Activated CD4-positive, alpha-beta T cell treated with anti-CD3 and anti-CD28 coated beads, Interleukin-2, amount 10 ng/mL, durations not matched to agents 24 days and 14 days (primary cell): ENCODE results near the gene SLC25A25. TPM values are rescaled to one million over a fixed set of nuclear protein-coding genes. Genes with fewer than 3 reads are reported as not detected.

Experiments used
- DNase-seq: peaks from one replicate; pipeline ENCODE4 v3.0.0; 2022
- H3K27ac Mint-ChIP-seq: one replicate; pipeline ENCODE4 v1.8.0; 2022; ENCODE audit warnings: mild to moderate bottlenecking, mixed read lengths
- H3K27me3 Mint-ChIP-seq: one replicate; pipeline ENCODE4 v1.8.0; 2022; ENCODE audit warnings: mixed read lengths
- H3K36me3 Mint-ChIP-seq: one replicate; pipeline ENCODE4 v1.8.0; 2022; ENCODE audit warnings: low read depth, mild to moderate bottlenecking, mixed read lengths
- H3K4me1 Mint-ChIP-seq: one replicate; pipeline ENCODE4 v1.8.0; 2021; ENCODE audit warnings: mixed read lengths
- H3K4me3 Mint-ChIP-seq: one replicate; pipeline ENCODE4 v1.8.0; 2022; ENCODE audit warnings: mild to moderate bottlenecking, moderate library complexity, mixed read lengths
- H3K9me3 Mint-ChIP-seq: one replicate; pipeline ENCODE4 v1.8.0; 2021; ENCODE audit warnings: mixed read lengths
- intact Hi-C: fragments of 100-400 bp; cut with micrococcal nuclease; formaldehyde crosslinking; loops from one replicate; pipeline ENCODE4 v1.15.1; 2023
- total RNA-seq: library from RNA; stranded (reverse); gene quantifications from 2 replicates; pipeline ENCODE4 v1.2.3, GENCODE V29; 2022

The SLC25A25 gene
- total RNA-seq, 1 donor from 2014 or later: 14.0 TPM

DNA sequence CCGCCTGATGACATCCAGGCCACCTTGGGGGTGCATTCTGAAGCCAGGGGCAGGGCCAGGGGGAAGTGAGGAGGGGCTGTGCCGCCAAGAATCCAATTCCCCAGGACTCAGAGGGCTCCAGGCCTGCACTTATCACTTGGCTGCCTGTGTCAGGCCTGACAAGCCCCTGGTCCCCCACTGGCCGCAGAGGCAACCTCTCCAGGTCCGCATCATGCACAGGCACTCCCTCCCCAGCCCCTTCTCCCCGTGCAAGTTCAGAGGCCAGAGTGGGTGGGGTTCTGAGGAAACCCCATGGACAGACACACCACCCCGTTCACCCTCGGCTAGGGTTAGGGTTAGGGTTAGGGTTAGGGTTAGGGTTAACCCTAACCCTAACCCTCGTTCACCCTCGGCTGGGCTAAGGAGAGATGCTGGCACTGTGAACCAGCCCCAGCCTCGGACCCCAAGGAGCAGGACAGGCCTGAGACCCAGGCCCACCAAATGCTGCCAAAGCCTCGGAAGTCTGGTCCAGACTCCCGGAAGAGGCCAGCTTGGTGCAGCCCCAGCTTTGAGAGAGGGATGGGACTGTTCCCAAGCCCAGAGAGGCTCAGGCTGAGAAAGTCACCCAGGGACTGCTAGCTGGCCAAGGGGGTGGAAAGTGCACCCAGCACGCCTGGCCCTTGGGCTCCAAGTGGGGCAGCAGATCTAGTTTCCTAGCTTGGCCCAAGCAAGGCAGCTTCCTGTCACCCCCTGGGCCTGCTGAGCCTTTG, 86.1 kb downstream of the SLC25A25 start:
- no peaks in the 10 kb centered on the region for H3K36me3 Mint-ChIP-seq
- peaks cover 3% of the 10 kb centered on the region for H3K4me1 Mint-ChIP-seq
- H3K4me3 Mint-ChIP-seq: no peak overlapping the region
- no peak for DNase-seq
- intact Hi-C loops: no loop called here
- no peaks in the 10 kb centered on the region for H3K9me3 Mint-ChIP-seq
- no peak overlapping the region for H3K27ac Mint-ChIP-seq
- H3K27me3 Mint-ChIP-seq: no peaks in the 10 kb centered on the region

DNA sequence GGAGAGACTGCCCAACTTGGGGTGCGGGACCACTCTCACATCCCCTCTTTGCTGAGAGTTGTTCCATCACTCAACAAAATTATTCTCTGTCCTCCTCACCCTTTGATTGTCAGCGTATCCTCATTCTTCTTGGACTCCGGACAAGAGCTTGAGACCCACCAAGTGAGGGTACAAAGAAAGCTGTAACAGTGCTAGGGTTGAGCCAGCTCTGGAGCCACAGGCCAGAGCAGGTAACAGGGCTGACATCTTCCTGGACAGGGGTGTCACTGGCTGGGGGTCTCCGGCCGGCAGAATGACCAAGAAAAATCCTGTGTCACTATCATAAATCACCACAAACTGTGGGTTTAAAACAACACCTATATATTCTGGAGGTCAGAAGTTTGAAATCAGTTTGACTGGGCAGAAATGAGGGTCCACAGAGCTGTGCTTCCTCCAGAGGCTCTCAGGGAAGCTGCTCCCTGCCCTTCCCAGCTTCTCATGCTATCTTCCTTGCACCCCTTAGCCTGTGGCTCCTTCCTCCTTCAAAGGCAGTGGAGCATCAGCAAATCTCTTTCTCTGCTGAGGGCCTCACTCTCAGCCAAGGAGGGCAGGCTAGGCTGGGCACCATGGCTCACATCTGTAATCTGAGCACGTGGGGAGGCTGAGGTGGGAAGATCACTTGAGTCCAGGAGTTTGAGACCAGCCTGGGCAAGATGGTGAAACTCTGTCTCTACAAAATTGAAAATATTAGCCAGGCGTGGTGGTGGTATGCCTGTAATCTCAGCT, 87.9 kb downstream of the SLC25A25 start:
- Mint-ChIP-seq H3K27me3 (no peaks in the 10 kb centered on the region), H3K27ac (no peak overlapping the region), H3K4me3 (no peak overlapping the region), H3K9me3 (no peaks in the 10 kb centered on the region), H3K4me1 (peaks cover 7% of the 10 kb centered on the region), H3K36me3 (no peaks in the 10 kb centered on the region)
- no peak for DNase-seq
- intact Hi-C loops: no loop called here

Other genes starting within 250 kb of the SLC25A25 start
- gene ENG, start 213.6 kb upstream of the SLC25A25 start, total RNA-seq: 29.9 and 32.4 TPM in 2 replicates
- 18.0 and 19.9 TPM in 2 replicates for gene AK1, start 190.6 kb upstream of the SLC25A25 start, total RNA-seq
- 53.3 and 61.2 TPM in 2 replicates for gene ST6GALNAC6, start 168.6 kb upstream of the SLC25A25 start, total RNA-seq
- gene ST6GALNAC4, start 151.2 kb upstream of the SLC25A25 start, total RNA-seq: 28.0 and 28.3 TPM in 2 replicates
- gene PIP5KL1, start 137.5 kb upstream of the SLC25A25 start, total RNA-seq: 0.89 and 0.90 TPM in 2 replicates
- 62.7 and 65.1 TPM in 2 replicates for gene DPM2, start 130.4 kb upstream of the SLC25A25 start, total RNA-seq
- 56.1 and 64.4 TPM in 2 replicates for gene EEIG1, start 87.2 kb upstream of the SLC25A25 start, total RNA-seq
- 9.6 and 11.1 TPM in 2 replicates for gene NAIF1, start 912 bp upstream of the SLC25A25 start, total RNA-seq
- gene PTGES2, start 59.5 kb downstream of the SLC25A25 start, total RNA-seq: 84.6 and 89.8 TPM in 2 replicates
- not detected in 2 replicates for gene LCN2, start 81.2 kb downstream of the SLC25A25 start, total RNA-seq
- 89.3 and 91.4 TPM in 2 replicates for gene BBLN, start 92.0 kb downstream of the SLC25A25 start, total RNA-seq
- gene CIZ1, start 123.3 kb downstream of the SLC25A25 start, total RNA-seq: 142 and 143 TPM in 2 replicates
- 0.95 and 1.5 TPM in 2 replicates for gene DNM1, start 135.1 kb downstream of the SLC25A25 start, total RNA-seq
- gene GOLGA2, start 207.8 kb downstream of the SLC25A25 start, total RNA-seq: 44.1 and 50.4 TPM in 2 replicates
- gene SWI5, start 208.0 kb downstream of the SLC25A25 start, total RNA-seq: 13.6 and 14.3 TPM in 2 replicates